HFFc6 (cell line): ENCODE measurements around the gene SLCO3A1. TPM values are rescaled to one million over a fixed set of nuclear protein-coding genes. Genes with fewer than 3 reads are reported as not detected.

Experiments used
- DNase-seq: peaks from one replicate; pipeline ENCODE4 v3.0.0-alpha.2; 2018
- H3K27ac Mint-ChIP-seq: 2 replicates; pipeline ENCODE4 v1.8.0; 2020; ENCODE audit warnings: mild to moderate bottlenecking, mixed read lengths
- H3K27me3 Mint-ChIP-seq: 2 replicates; pipeline ENCODE4 v1.8.0; 2021; ENCODE audit warnings: mild to moderate bottlenecking, moderate library complexity, mixed read lengths; ENCODE audit not compliant: insufficient read depth
- H3K36me3 Mint-ChIP-seq: 2 replicates; pipeline ENCODE4 v1.8.0; 2021; ENCODE audit warnings: low read depth, mixed read lengths
- H3K4me1 Mint-ChIP-seq: 2 replicates; pipeline ENCODE4 v1.8.0; 2020; ENCODE audit warnings: low read depth, mixed read lengths
- H3K4me3 Mint-ChIP-seq: 2 replicates; pipeline ENCODE4 v1.8.0; 2020; ENCODE audit warnings: mild to moderate bottlenecking, moderate library complexity, mixed read lengths
- H3K9me3 Mint-ChIP-seq: 2 replicates; pipeline ENCODE4 v1.8.0; 2020; ENCODE audit warnings: mild to moderate bottlenecking, mixed read lengths
- CTCF ChIP-seq: fragments of 200-600 bp; sonication (generic); IDR thresholded peaks from 2 replicates; pipeline ENCODE4 v1.5.0; 2021; ENCODE audit warnings: antibody characterized with exemption, mild to moderate bottlenecking
- total RNA-seq, 6 experiments: library from RNA; stranded (reverse); fragmentation: NEBNext Ultra II Directional; extraction: Animal tissue kit (Norgen Biotek cat#: 25700); gene quantifications; 2 replicates in 1 of 6; 3 replicates in 5 of 6; pipeline ENCODE4 v1.2.3, GENCODE V29; 2021

Gene SLCO3A1
- total RNA-seq, 6 experiments from 2014 or later: 5.7 to 19.4 (median 14.4) TPM

DNA sequence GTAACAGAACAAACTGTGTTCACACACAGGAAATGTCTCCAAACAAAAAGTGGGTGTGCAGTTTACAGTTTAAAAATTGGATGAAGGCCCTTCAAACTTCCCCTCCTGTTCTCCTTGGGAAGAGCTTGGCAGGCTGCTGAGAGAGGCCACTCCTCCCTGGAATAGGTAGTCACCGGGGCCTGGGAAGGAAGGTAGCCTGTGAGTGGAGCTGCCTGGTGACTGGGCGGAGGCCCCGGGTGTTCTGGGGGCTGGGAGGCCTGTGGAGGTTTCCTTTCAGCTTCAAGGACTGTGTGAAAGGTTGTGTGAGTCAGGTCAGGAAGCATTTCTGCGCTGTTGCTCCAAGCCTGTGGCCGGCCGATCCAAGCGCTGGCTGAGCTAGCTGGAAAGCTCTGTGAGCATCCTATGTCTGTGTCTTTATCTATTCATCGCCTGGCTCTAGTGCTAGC, 14.1 kb downstream of the SLCO3A1 start:
- H3K27me3 Mint-ChIP-seq: no peaks in the 10 kb centered on the region
- no peaks in the 10 kb centered on the region for H3K36me3 Mint-ChIP-seq
- no peak for TF ChIP-seq CTCF
- DNase-seq: peak; percentile 86
- peak overlapping the region; percentile 69 for H3K4me3 Mint-ChIP-seq
- peak overlapping the region; percentile 85 for H3K27ac Mint-ChIP-seq
- peaks cover 47% of the 10 kb centered on the region for H3K4me1 Mint-ChIP-seq
- H3K9me3 Mint-ChIP-seq: no peaks in the 10 kb centered on the region; the same call in 1 of the 2 replicates

GRCh38 chr15:91870876-91871537, 17.5 kb downstream of the SLCO3A1 start:
- peaks cover 27% of the 10 kb centered on the region for H3K4me1 Mint-ChIP-seq
- TF ChIP-seq CTCF: no peak
- H3K36me3 Mint-ChIP-seq: no peaks in the 10 kb centered on the region
- H3K27ac Mint-ChIP-seq: no peak overlapping the region
- no peak overlapping the region for H3K4me3 Mint-ChIP-seq
- H3K9me3 Mint-ChIP-seq: no peaks in the 10 kb centered on the region; the same call in 1 of the 2 replicates
- no peaks in the 10 kb centered on the region; the same call in 1 of the 2 replicates for H3K27me3 Mint-ChIP-seq
- DNase-seq: no peak

GRCh38 chr15:91871837-91872236, 18.3 kb downstream of the SLCO3A1 start:
- Mint-ChIP-seq H3K4me1 (peaks cover 19% of the 10 kb centered on the region), H3K9me3 (no peaks in the 10 kb centered on the region; the same call in 1 of the 2 replicates), H3K27ac (no peak overlapping the region), H3K4me3 (no peak overlapping the region), H3K36me3 (no peaks in the 10 kb centered on the region), H3K27me3 (no peaks in the 10 kb centered on the region; the same call in 1 of the 2 replicates)
- DNase-seq: no peak
- TF ChIP-seq CTCF: no peak

DNA sequence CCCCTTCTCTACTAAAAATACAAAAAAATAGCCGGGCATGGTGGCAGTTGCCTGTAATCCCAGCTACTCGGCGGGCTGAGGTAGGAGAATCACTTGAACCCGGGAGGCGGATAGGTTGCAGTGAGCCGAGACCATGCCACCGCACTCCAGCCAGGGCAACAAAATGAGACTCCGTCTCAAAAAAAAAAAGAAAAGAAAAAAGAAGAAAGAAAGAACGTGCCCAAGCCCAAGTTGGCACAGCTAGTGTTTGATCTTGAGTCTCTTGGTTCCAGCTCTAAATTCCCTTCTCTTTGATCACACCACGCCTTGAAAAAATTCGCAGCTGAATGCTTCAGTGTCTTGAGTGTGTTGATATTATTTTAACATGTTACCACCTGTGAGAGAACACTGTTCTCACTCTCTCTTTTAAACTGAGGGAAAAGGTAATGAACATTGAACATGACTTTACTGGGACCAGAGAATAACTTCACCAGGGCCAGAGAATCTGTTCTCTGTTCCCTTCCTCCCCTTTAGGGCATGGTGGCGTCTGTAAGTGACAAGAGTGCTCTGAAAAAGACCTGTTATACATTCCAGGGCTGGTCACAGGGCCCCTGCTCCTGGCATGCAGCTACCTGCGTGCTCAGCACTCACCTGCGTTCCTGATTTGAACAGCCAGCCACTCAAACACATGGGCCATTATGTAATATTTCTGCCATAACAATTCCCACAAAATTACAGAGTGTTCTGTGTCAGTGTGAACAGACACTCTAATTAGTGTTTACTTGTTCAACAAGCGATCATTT, 19.0 kb downstream of the SLCO3A1 start:
- Mint-ChIP-seq H3K4me3 (no peak overlapping the region), H3K9me3 (peaks cover 3% of the 10 kb centered on the region; the same call in 1 of the 2 replicates), H3K4me1 (peaks cover 12% of the 10 kb centered on the region), H3K36me3 (no peaks in the 10 kb centered on the region), H3K27me3 (no peaks in the 10 kb centered on the region; the same call in 1 of the 2 replicates), H3K27ac (no peak overlapping the region)
- TF ChIP-seq CTCF: no peak
- DNase-seq: no peak

GRCh38 chr15:91873138-91873536, 19.6 kb downstream of the SLCO3A1 start:
- no peaks in the 10 kb centered on the region; the same call in 1 of the 2 replicates for H3K27me3 Mint-ChIP-seq
- no peak for TF ChIP-seq CTCF
- DNase-seq: no peak
- no peaks in the 10 kb centered on the region for H3K36me3 Mint-ChIP-seq
- H3K27ac Mint-ChIP-seq: no peak overlapping the region
- peaks cover 4% of the 10 kb centered on the region; the same call in 1 of the 2 replicates for H3K9me3 Mint-ChIP-seq
- no peak overlapping the region for H3K4me3 Mint-ChIP-seq
- H3K4me1 Mint-ChIP-seq: peaks cover 6% of the 10 kb centered on the region
